Left ventricle myocardium inferior (tissue), 1 donor: Measurements from ENCODE around the gene PRKAR2A. TPM values are rescaled to one million over a fixed set of nuclear protein-coding genes. Genes with fewer than 3 reads are reported as not detected.
"Not testable (repeated sequence)": the region's sequence is repeated elsewhere in the genome, so short reads cannot be mapped to it uniquely, and the experiment has no call there.

ENCODE experiments used
- DNase-seq: peaks from one replicate; pipeline ENCODE4 v3.0.0-alpha.2; 2020
- H3K27ac ChIP-seq: fragments of 200-600 bp; replicated peaks from 2 replicates; pipeline ENCODE4 v1.8.0; 2021
- H3K27me3 ChIP-seq: fragments of 200-600 bp; 2 replicates; pipeline ENCODE4 v1.8.0; 2021; ENCODE audit warnings: low read depth
- H3K36me3 ChIP-seq: fragments of 200-600 bp; 2 replicates; pipeline ENCODE4 v1.8.0; 2021
- H3K4me1 ChIP-seq: fragments of 200-600 bp; 2 replicates; pipeline ENCODE4 v1.8.0; 2021
- H3K4me3 ChIP-seq: fragments of 200-600 bp; 2 replicates; pipeline ENCODE4 v1.8.0; 2021; ENCODE audit warnings: mild to moderate bottlenecking, moderate library complexity
- H3K9me3 ChIP-seq: fragments of 200-600 bp; replicated peaks from 2 replicates; pipeline ENCODE4 v1.8.0; 2021
- CTCF ChIP-seq: fragments of 200-600 bp; IDR thresholded peaks from 2 replicates; pipeline ENCODE4 v1.8.0; 2021; ENCODE audit warnings: antibody characterized with exemption, mild to moderate bottlenecking, borderline replicate concordance
- intact Hi-C: fragments of 100-400 bp; cut with micrococcal nuclease; formaldehyde crosslinking; loops from one replicate; pipeline ENCODE4 v1.11.0; 2022
- total RNA-seq: library from RNA; stranded (reverse); fragmentation: NEBNext Ultra II Directional; extraction: Animal tissue kit (Norgen Biotek cat#: 25700); gene quantifications from one replicate; pipeline ENCODE4 v1.2.1, GENCODE V29; 2021
- donor health status: DM: no; HTN: yes; CAD: no; lungs with severe emphysema.

Gene PRKAR2A
- total RNA-seq, 1 donor from 2014 or later = 52.2 TPM

- Histone ChIP-seq H3K27ac (peak overlapping the region; percentile 94), H3K27me3 (no peaks in the 10 kb centered on the region), H3K36me3 (no peaks in the 10 kb centered on the region), H3K9me3 (no peaks in the 10 kb centered on the region), H3K4me3 (peak overlapping the region; percentile 29), H3K4me1 (peaks cover 59% of the 10 kb centered on the region)
- DNase-seq = no peak
- intact Hi-C loops = no loop called here
- no peak for TF ChIP-seq CTCF
Measured at GRCh38 chr3:48738144-48738536, 109.5 kb downstream of the PRKAR2A start.

- Histone ChIP-seq H3K27ac (peak overlapping the region; percentile 54), H3K4me1 (peaks cover 49% of the 10 kb centered on the region)
- H3K9me3 ChIP-seq, intact Hi-C loops, H3K4me3 ChIP-seq, H3K36me3 ChIP-seq, DNase-seq, H3K27me3 ChIP-seq: not testable (repeated sequence)
Measured at GRCh38 chr3:48735075-48735767, 112.5 kb downstream of the PRKAR2A start.

GRCh38 chr3:48734541-48734940 is 113.1 kb downstream of the PRKAR2A start:
- DNase-seq, intact Hi-C loops, H3K27me3 ChIP-seq, H3K4me3 ChIP-seq, H3K36me3 ChIP-seq, H3K9me3 ChIP-seq, H3K27ac ChIP-seq: not testable (repeated sequence)
- peaks cover 42% of the 10 kb centered on the region for H3K4me1 ChIP-seq

- DNase-seq, H3K36me3 ChIP-seq, H3K27me3 ChIP-seq, H3K4me3 ChIP-seq, H3K27ac ChIP-seq, intact Hi-C loops, H3K9me3 ChIP-seq: not testable (repeated sequence)
- H3K4me1 ChIP-seq = peaks cover 36% of the 10 kb centered on the region
Measured at GRCh38 chr3:48733752-48734518, 113.7 kb downstream of the PRKAR2A start.

GRCh38 chr3:48727511-48727910 is 120.2 kb downstream of the PRKAR2A start:
- Histone ChIP-seq H3K27me3 (no peaks in the 10 kb centered on the region), H3K4me3 (no peak overlapping the region), H3K27ac (no peak overlapping the region), H3K9me3 (no peaks in the 10 kb centered on the region), H3K36me3 (no peaks in the 10 kb centered on the region), H3K4me1 (no peaks in the 10 kb centered on the region)
- intact Hi-C loops = no loop called here
- TF ChIP-seq CTCF = no peak
- no peak for DNase-seq

- H3K9me3 ChIP-seq, DNase-seq, H3K4me3 ChIP-seq, H3K4me1 ChIP-seq, H3K36me3 ChIP-seq, intact Hi-C loops, H3K27ac ChIP-seq, H3K27me3 ChIP-seq: not testable (repeated sequence)
Measured at GRCh38 chr3:48725185-48725855, 122.4 kb downstream of the PRKAR2A start.

- no peaks in the 10 kb centered on the region for H3K4me1 ChIP-seq
- intact Hi-C loops = no loop called here
- H3K27ac ChIP-seq = no peak overlapping the region
- H3K4me3 ChIP-seq = no peak overlapping the region
- no peak for DNase-seq
- no peak for TF ChIP-seq CTCF
- H3K27me3 ChIP-seq = no peaks in the 10 kb centered on the region
- H3K36me3 ChIP-seq = no peaks in the 10 kb centered on the region
- H3K9me3 ChIP-seq = no peaks in the 10 kb centered on the region
Measured at GRCh38 chr3:48723725-48724124, 123.9 kb downstream of the PRKAR2A start.

GRCh38 chr3:48723293-48723692 is 124.4 kb downstream of the PRKAR2A start:
- H3K27ac ChIP-seq, DNase-seq: not testable (repeated sequence)

More at GRCh38 chr3:48723293-48723692, 124.4 kb downstream of the PRKAR2A start:
- H3K4me1 ChIP-seq, H3K4me3 ChIP-seq, H3K36me3 ChIP-seq, H3K9me3 ChIP-seq, intact Hi-C loops, H3K27me3 ChIP-seq: not testable (repeated sequence)
